ENCODE measurements around the gene C6orf47.
A peak's percentile ranks its signal among the peaks of the same experiment; 100 is the strongest.

C6orf47 gene

GRCh38 chr6:31683591-31683990, 23.0 kb upstream of the C6orf47 start:
- H3K4me3 ChIP-seq (ENCODE audit: low read depth, low read length) = no peak overlapping the region
- CTCF ChIA-PET = interaction anchor here (1.5 to 2.4 kb wide), 2 partner anchors 124 to 268 kb away, joined by 3 to 9 read pairs; partner anchors contain the start of gene LSM2
- no peak for DNase-seq (ENCODE audit: low read depth, low spot score)
- POLR2A ChIA-PET = interaction anchor here (1.4 kb wide), 1 partner anchor 143 kb away, joined by 5 read pairs; no protein-coding TSS in a partner anchor
- TF ChIP-seq CTCF (IDR thresholded peaks at IDR 0.05; ENCODE audit: insufficient read depth, low read length, missing control alignments) = no peak

GRCh38 chr6:31681135-31681671, 20.6 kb upstream of the C6orf47 start:
- H3K4me3 ChIP-seq (ENCODE audit: low read depth, low read length) = peak overlapping the region; percentile 58
- no peak for DNase-seq (ENCODE audit: low read depth, low spot score)
- peak; percentile 21 for TF ChIP-seq CTCF (IDR thresholded peaks at IDR 0.05; ENCODE audit: insufficient read depth, low read length, missing control alignments)
- ChIA-PET POLR2A (interaction anchor here (0.6 kb wide), 1 partner anchor 66 kb away, joined by 4 read pairs; no protein-coding TSS in a partner anchor), CTCF (interaction anchor here (0.6 to 4.9 kb wide), 23 partner anchors 10 to 275 kb away, joined by 3 to 60 read pairs (median 6); partner anchors contain the start of genes ABHD16A, C6orf47, GPANK1 and HSPA1B)

- peak within 1 kb of the TSS; percentile 58 for H3K4me3 ChIP-seq (ENCODE audit: low read depth, low read length)
- DNase-seq (ENCODE audit: low read depth, low spot score) = peak; percentile 64
- POLR2A ChIA-PET = interaction anchor here (0.6 to 1.1 kb wide), 3 partner anchors 67 to 147 kb away, joined by 3 to 4 read pairs (median 4); partner anchors contain the start of gene HSPA1B
- CTCF ChIA-PET = interaction anchor here (0.6 to 4.9 kb wide), 33 partner anchors 8 to 276 kb away, joined by 3 to 60 read pairs (median 5); partner anchors contain the start of genes ABHD16A, C6orf47, GPANK1 and HSPA1B
- TF ChIP-seq CTCF (IDR thresholded peaks at IDR 0.05; ENCODE audit: insufficient read depth, low read length, missing control alignments) = peak; percentile 78
Observed at GRCh38 chr6:31680226-31681134, 19.9 kb upstream of the C6orf47 start, which contains the start of gene LY6G5C. TSS of gene LY6G5C (minus strand) at chr6:31681067. CDS start at chr6:31680373, 694 bp downstream.

- CTCF ChIA-PET = interaction anchor here (0.8 to 4.9 kb wide), 8 partner anchors 10 to 274 kb away, joined by 3 to 60 read pairs (median 8); partner anchors contain the start of gene NEU1
- TF ChIP-seq CTCF (IDR thresholded peaks at IDR 0.05; ENCODE audit: insufficient read depth, low read length, missing control alignments) = no peak
- POLR2A ChIA-PET = no interaction called here
- no peak for DNase-seq (ENCODE audit: low read depth, low spot score)
- no peak overlapping the region for H3K4me3 ChIP-seq (ENCODE audit: low read depth, low read length)
Observed at GRCh38 chr6:31677955-31678354, 17.4 kb upstream of the C6orf47 start.

- ChIA-PET CTCF (interaction anchor here (0.9 to 4.9 kb wide), 4 partner anchors 93 to 275 kb away, joined by 3 to 60 read pairs (median 12); no protein-coding TSS in a partner anchor), POLR2A (no interaction called here)
- DNase-seq (ENCODE audit: low read depth, low spot score) = no peak
- H3K4me3 ChIP-seq (ENCODE audit: low read depth, low read length) = no peak overlapping the region
- no peak for TF ChIP-seq CTCF (IDR thresholded peaks at IDR 0.05; ENCODE audit: insufficient read depth, low read length, missing control alignments)
Observed at GRCh38 chr6:31676904-31677303, 16.3 kb upstream of the C6orf47 start.

All from AG04449 (cell line).